SW 1271 (cell line): Measurements from ENCODE around the gene GGA3.
"Not testable (repeated sequence)": the region's sequence is repeated elsewhere in the genome, so short reads cannot be mapped to it uniquely, and the experiment has no call there.

Experiments
- DNase-seq, 2 experiments: peaks; one replicate each; lab custom pipeline; 2025; lab: John Stamatoyannopoulos, UW

Gene GGA3

GRCh38 chr17:75218131-75218530 lies 43.3 kb downstream of the GGA3 start:
- DNase-seq: no peak

DNA sequence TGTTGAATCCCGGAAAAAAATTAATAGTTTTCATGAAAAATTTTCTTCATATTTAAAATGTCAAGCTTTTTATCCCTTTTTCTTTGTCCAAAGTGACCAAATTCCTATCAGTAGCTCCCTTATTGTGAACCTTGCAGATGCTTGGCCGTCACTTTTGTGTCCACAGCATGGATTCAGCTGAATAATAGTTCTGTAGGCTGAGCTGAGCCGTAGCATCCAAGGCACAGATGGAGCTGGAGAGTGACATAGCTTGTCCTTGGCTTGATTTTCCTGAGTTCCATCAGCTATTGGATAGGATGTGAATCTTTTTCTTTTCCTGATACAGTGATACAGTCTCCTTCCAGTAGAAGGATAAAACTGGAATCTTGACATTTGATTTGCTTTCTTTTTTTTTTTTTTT lies 52.3 kb downstream of the GGA3 start:
- DNase-seq: no peak

DNA sequence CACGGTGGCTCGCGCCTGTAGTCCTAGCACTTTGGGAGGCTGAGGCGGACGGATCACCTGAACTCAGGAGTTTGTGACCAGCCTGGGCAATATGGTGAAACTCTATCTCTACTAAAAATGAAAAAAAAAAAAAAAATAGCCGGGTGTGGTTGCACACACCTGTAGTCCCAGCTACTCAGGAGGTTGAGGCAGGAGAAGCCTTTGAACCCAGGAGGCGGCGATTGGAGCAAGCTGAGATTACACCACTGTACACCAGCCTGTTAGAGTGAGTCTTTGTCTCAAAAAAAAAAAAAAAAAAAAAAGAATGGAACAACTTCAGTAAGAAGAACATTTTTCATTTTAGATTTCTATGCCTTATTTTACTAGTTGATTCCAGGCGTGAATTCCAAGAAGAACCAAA lies 53.2 kb downstream of the GGA3 start:
- DNase-seq: no peak

GRCh38 chr17:75207760-75208159 lies 53.6 kb downstream of the GGA3 start:
- no peak for DNase-seq

GRCh38 chr17:75207050-75207407 lies 54.4 kb downstream of the GGA3 start:
- DNase-seq: not testable (repeated sequence)

- DNase-seq: no peak
These were observed 55.6 kb downstream of the GGA3 start for GRCh38 chr17:75205793-75206163.

DNA sequence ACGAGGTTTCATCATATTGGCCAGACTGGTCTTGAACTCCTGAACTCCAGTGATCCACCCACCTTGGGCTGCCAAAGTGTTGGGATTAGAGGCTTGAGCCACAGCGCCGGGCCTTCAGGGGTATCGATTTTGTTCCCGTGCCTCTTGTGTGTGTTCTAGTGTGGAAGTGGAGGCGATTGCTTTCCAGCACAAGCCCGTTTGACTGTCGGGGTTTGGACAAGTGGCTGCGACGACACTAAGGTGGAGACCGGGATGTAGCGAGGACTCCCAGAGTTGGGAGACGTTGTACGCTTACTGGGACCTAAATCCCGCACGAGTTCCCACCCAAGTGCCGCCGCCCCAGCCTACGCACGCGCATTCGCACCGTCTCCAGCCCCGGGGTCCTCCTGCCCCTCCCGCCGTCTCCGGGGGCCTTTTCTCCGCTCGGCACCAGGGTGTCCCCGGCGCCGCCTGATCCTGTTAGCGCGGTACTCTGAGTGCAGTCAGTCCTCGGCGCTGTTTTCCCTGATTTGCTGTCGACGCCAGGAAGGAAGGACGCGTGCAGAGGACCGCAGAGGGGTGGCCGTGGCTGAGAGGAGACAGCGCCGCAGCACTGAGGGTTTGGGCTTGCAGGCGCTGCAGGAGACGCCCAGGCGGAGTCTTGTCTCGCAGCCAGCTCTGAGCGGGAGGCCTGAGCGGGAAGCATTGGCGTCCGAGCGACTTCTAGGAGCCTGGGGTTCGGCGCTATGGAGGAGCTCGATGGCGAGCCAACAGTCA lies 56.2 kb downstream of the GGA3 start, which contains the start of gene NUP85:
Gene NUP85, plus strand, starts transcription at position 643 of the 756 bp plus-strand sequence. Its CDS starts 83 bp downstream, at position 726.
- peak; percentile 86 to 93 for DNase-seq

GRCh38 chr17:75199886-75200618 lies 61.4 kb downstream of the GGA3 start:
- DNase-seq: no peak

- no peak for DNase-seq
These were observed 66.5 kb downstream of the GGA3 start for GRCh38 chr17:75194879-75195278.

- no peak for DNase-seq
These were observed 69.8 kb downstream of the GGA3 start for GRCh38 chr17:75191584-75191983.

DNA sequence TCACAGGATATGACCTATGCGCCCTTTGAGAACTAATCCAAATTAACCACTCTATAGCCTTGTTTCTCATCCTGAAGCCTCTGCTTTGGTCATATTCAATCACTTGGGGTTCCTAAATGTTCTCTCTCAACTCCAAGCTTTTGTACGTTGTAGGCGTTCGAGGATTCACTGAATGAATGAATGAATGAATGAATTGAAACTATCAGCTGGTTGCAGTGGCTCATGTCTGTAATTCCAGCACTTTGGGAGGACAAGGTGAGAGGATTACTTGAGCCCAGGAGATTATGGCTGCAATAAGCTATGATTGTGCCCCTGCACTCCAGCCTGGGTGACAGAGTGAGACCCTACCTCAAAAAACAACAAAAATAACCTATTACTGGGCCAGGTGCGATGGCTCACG lies 72.8 kb downstream of the GGA3 start:
- no peak for DNase-seq
